D721Med (cell line): Measurements from ENCODE around the gene PRPF6.

Source experiments
- DNase-seq: peaks from one replicate; pipeline ENCODE4 v3.0.0; 2011; ENCODE audit warnings: low spot score; ENCODE audit not compliant: insufficient read length
- FAIRE-seq: peaks from 2 replicates; lab custom pipeline; 2011; peaks lifted over from hg19 to GRCh38; lab: Jason Lieb, UNC
- CTCF ChIP-seq: IDR thresholded peaks from 2 replicates; pipeline ENCODE4 v1.5.1; 2012; ENCODE audit warnings: mild to moderate bottlenecking, control low read depth; ENCODE audit not compliant: insufficient read depth; ENCODE audit errors: missing control alignments

Gene PRPF6

DNA sequence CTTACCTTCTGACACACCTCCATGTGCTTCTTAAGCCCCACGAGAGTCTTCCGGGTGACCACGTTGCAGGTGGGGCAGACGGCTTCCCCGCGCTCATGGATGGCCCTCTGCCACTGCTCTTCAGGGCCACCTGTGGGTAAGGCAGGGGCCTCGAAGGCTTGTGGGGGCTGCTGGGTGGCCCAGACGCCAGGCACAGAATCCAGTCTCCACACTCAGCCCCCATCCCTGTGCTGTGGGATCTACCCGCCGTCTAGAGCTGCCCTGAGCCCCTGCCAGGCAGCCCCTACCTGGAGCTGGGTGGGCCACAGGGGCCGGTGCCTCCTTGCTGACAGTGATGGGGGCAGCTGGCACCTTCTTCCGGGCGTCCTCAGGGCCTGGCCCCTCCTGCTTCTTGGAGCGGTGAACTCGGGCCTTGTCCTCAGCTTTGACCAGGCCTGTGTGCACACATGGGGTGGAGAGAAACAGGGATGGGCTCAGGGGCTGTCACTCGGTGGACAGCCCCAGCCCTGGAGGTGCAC is 17.1 kb upstream of the PRPF6 start:
- DNase-seq (no peak), FAIRE-seq (no peak)
- no peak for TF ChIP-seq CTCF

- no peak for TF ChIP-seq CTCF
- FAIRE-seq: no peak
- no peak for DNase-seq
Measured at GRCh38 chr20:63964412-63964811, 16.5 kb upstream of the PRPF6 start.

DNA sequence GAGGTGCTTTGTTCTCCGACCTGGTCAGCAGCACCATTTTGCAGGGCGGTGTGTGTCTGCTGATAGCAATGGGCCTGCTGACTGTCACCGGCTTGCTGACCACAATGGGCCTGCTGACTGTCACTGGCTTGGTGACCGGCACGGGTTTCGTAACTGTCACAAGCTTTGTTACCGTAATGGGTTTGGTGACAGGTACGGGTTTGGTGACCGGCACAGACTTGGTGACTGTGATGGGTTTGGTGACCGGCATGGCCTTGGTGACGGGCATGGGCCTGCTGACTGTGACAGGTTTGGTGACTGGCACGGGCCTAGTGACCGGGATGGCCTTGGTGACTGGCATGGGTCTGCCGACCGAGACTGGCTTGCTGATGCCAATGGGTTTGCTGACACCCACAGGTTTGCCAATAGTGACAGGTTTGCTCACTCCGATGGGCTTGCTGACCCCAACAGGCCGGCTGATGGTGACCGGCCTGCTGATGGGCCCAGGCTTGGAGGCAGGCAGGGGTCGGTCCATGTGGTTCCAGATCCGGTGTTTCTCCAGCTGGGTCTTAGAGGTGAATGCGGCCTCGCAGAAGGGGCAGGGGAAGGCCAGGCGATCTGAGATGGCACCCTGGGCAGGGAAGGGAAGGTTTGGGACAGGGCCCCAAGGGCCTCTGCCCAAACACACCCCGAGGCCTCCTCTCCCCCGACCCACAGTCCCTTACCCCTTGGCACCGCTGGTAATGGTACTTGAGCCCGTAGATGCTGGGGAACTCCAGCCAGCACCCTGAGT is 14.6 kb upstream of the PRPF6 start:
- no peak for TF ChIP-seq CTCF
- DNase-seq (no peak), FAIRE-seq (no peak)

GRCh38 chr20:63966944-63967322 is 14.0 kb upstream of the PRPF6 start:
- FAIRE-seq (no peak), DNase-seq (no peak)
- no peak for TF ChIP-seq CTCF

GRCh38 chr20:63967330-63968135 is 13.4 kb upstream of the PRPF6 start:
- DNase-seq: no peak
- FAIRE-seq: no peak
- TF ChIP-seq CTCF: no peak

DNA sequence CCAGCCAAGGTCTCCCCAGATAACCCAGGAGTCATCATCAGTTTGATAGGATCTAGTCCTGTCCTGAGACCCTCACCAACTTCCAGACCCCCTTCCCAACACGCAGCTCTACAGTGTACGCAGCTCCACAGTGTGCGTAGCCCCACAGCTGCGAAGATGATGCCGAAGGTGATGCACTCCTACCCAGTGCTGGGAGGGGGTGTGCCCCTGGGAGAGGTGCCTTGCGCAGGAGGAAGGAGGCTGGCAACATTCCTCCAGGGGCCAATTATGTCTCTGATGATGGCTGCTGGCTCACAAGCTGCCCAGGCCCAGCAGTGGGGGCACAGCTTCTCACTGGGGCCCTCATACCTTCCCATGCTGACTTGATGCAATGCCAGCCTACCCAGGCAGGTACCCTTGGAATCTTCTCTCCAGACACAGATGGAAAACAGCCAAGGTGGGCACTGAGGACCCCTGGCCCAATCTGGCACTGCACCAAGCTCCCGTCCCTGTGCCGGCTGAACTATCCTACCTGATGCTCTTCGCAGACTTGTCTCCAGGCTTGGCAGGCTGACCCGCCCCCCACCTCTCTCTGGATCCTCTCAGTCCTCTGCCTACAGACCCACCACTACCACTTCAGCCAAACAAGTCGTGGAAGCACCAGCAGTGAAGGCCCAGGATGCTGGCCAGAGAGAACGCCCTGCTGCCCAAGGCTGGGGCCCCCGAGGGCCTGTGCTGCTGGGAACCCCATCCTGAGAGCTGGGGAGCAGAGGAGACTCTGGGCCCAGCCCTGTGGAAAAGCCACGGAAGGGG is 12.6 kb upstream of the PRPF6 start:
- no peak for TF ChIP-seq CTCF
- FAIRE-seq (no peak), DNase-seq (no peak)
